Fibroblast of villous mesenchyme (primary cell): ENCODE measurements around the gene LAMA5. TPM values are rescaled to one million over a fixed set of nuclear protein-coding genes. Genes with fewer than 3 reads are reported as not detected.

Experiments used
- DNase-seq: peaks from one replicate; pipeline ENCODE4 v3.0.0-alpha.2; 2010; ENCODE audit warnings: low read depth
- H3K4me3 ChIP-seq: 2 replicates; pipeline ENCODE4 v1.5.1; 2011; ENCODE audit warnings: low read depth, mild to moderate bottlenecking, low read length
- CTCF ChIP-seq: IDR thresholded peaks from 2 replicates; pipeline ENCODE4 v1.5.1; 2012; ENCODE audit warnings: low read depth, mild to moderate bottlenecking, low read length; ENCODE audit not compliant: insufficient read depth
- total RNA-seq: library from RNA; depleted of rRNA; stranded (reverse); fragments of >200 nt; gene quantifications from 2 replicates; pipeline ENCODE4 v1.2.3, GENCODE V29; 2012

Gene LAMA5
- total RNA-seq, 1 donor = 55.3 TPM

DNA sequence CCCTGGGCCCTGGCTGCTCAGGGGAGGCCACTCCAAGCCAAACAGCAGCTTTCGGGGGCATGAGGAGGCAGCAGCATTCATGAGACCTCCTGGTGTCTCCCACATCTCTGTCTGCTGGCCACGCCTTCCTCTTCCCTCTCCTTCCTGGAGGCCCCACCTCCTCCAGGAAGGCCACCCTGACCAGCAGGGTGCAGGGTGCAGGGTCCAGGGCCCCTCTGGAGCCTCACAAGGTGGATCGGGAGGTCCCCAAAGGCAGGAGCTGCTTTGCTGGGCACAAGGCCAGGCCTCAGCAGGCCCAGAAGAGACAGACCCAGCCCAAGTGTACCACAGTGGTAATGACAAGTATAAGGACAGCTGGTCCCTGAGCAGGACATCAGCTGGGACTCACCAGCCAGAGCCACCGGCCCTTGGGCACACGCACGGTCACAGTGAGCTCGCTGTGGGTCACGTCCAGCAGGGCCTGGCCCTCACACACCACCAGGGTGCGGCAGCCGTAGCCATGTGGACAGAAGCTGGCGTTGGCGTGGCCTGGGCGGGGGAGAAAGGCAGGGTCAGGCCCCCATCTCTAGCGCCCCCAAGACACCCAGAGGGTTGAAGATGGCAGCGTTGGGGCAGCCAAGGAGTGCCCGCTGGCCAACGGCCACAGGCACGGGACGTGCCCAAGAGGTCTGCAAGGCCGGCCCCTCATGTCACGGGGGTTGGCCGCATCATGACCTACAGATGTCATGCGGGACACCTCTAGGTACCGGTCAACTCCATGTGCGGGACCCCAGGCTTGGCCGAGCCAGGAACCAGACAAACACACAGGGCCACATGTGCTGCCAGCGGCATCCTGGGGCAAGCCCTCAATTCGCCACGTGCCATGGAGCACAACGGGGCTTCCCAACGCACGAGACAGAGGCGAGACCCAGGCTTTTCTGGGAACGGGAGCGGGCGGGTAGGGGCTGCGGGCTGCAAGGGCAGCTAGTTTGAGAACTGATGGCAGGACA is 37.4 kb downstream of the LAMA5 start:
- no peak overlapping the region for H3K4me3 ChIP-seq
- TF ChIP-seq CTCF = no peak
- no peak for DNase-seq

- no peak overlapping the region for H3K4me3 ChIP-seq
- DNase-seq = no peak
- TF ChIP-seq CTCF = no peak
Observed at GRCh38 chr20:62328684-62329388, 38.3 kb downstream of the LAMA5 start.

DNA sequence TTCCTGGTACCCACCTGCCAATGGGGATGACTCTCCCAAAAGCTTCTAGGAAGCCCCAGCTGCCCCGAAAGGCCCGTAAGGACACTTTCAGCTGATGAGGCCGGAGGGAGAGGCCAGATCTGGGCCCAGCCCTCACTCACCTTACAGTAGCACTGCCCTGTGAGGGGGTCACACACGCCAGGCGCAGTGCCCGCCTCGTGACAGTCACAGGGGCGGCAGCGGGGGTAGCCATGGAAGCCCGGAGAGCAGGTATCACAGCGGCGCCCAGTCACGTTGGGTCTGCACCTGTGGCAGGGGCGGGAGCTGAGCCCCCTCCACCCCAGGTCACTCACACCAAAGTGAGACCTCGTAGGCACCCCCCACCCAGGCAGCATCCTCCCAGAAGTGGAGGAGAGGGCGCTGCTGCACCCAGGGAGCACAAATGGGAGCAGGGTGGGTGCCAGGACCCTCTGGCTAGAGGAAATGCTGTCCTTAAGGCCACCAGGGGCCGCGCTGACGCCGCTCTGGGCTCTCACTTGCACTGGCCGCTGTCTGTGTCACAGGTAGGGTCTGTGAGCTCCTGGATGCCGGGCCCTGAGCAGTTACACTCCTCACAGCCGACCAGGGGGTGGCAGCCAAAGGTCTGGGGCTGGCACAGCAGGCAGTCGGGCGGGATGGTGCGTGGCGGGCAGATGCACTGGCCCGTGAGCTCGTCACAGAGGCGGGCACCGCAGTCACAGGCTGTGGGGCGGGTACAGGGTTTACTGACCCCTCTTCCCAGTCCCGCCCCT is 39.2 kb downstream of the LAMA5 start:
- no peak overlapping the region for H3K4me3 ChIP-seq
- TF ChIP-seq CTCF = no peak
- DNase-seq = no peak

DNA sequence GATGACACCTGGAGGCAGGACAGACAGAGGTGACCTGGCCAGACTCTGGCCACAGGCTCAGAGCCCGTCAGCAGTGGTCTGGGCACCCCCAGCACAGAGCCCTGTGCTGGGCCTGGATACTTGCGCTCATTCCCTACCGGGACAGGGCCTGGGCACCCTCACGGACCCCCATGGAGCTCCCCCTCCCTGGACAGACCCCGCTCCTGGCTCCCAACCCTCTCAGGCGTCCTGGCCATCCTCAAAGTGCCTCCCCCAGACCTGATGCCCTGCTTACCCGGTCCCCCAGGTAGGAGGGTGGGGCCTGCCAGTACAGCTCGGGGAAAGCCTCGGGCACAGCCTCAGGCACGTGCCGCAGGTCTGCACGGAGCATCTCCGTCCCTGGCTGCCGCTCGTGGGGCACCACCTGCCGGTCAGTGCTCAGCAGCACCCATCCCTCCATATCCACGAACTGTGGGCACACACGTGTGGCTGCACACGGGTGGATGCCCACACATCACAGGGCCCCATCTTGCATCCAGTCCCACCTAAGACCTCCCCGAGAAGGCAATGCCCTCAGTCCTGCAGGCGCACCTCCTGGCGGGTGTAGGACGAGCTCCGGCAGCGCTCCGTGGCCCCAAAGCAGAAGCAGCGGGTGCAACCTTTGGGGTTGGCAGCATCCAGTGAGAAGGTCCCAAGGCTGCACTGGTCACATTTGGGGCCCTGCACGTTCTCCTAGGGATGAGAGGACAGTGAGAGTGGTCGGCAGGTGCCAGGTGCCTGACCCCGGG is 40.0 kb downstream of the LAMA5 start:
- no peak for DNase-seq
- H3K4me3 ChIP-seq = no peak overlapping the region
- no peak for TF ChIP-seq CTCF

DNA sequence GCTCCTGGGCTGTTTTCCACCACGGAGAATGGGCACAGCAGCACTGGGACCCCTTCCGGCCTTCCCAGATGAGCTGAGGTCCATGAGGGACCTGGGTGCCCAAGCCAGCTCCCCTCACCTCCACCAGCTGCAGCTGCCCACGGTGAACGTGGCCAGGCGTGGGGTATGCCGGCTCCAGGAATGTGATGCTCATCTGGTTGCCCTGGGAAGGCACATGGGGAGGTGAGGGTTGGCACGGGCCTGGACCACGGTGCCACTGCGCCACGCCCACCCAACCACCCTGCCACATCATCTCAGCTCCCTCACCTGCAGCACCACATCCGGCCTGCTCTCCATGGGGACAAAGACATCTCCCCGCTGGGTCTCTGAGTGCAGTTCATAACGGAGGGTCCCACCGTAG is 40.6 kb downstream of the LAMA5 start:
- H3K4me3 ChIP-seq = no peak overlapping the region
- no peak for TF ChIP-seq CTCF
- DNase-seq = no peak
